SH-SY5Y (cell line): Measurements from ENCODE around the gene CCDC136.

ENCODE experiments used
- GATA2 ChIP-seq: IDR thresholded peaks from 2 replicates; pipeline ENCODE4 v1.6.1; 2011; ENCODE audit warnings: mild to moderate bottlenecking, low read depth, low read length
- GATA3 ChIP-seq: IDR thresholded peaks from 2 replicates; pipeline ENCODE4 v1.6.1; 2011; ENCODE audit warnings: low read depth, mild to moderate bottlenecking, low read length, moderate library complexity

DNA sequence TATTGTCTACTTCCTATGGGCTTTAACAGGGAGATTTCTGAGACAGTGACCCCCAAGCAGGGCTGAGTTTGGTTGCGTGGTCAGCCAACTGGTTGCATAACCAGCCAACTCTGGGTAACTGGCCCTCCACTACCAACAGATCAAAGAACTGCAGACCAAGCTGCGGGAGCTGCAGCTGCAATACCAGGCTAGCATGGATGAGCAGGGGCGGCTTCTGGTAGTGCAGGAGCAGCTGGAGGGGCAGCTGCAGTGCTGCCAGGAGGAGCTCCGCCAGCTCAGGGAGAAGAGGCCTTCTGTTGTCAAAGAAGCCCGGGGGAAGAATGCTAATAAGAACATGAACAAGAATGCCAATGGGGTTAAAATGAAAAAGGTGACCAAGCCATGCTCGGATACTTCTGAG is 22.7 kb downstream of the CCDC136 start:
- no peak for TF ChIP-seq GATA2
- TF ChIP-seq GATA3, result no peak
